NCI-H1436 (cell line): ENCODE measurements around the gene SUPT6H.

ENCODE experiments used
- DNase-seq: peaks from one replicate; lab custom pipeline; 2025; lab: John Stamatoyannopoulos, UW

The SUPT6H gene

DNA sequence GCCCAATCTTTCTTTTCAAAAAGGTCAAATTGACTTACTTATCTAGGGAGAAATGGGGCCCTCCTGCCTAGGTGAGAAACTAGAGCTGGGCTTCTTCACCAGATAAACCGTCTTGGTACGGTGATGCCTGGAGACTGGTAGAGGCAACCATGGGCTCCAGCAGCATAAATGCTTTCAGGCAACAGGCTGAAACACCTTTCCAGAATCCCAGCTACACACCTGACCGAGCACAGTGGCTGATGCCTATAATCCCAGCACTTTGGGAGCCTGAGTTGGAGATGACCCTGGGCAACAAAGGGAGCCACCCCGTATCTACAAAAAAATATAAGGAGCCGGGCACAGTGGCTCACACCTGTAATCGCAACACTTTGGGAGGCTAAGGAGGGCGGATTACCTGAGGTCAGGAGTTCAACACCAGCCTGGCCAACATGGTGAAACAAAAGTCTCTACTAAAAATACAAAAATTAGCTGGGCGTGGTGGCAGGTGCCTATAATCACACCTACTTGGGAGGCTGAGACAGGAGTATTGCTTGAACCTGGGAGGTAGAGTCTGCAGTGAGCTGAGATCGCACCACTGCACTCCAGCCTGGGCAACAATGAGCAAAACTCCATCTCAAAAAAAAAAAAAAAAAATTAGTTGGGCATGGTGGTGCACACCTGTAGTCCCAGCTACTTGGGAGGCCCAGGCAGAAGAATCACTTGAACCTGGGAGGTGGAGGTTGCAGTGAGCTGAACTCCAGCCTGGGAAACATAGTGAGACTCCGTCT, 89.8 kb downstream of the SUPT6H start:
- DNase-seq = no peak
